Keratinocyte (primary cell): ENCODE data around the gene TMTC2. TPM values are rescaled to one million over a fixed set of nuclear protein-coding genes. Genes with fewer than 3 reads are reported as not detected.

Experiments used
- DNase-seq: peaks from one replicate; pipeline ENCODE4 v3.0.0-alpha.2; 2011; ENCODE audit warnings: low read depth, missing footprints, low spot score
- FAIRE-seq: peaks from 2 replicates; lab custom pipeline; 2011; peaks lifted over from hg19 to GRCh38; lab: Jason Lieb, UNC
- H2AFZ ChIP-seq: 2 replicates; pipeline ENCODE4 v1.6.0; 2012; ENCODE audit warnings: low read length, control low read depth, inconsistent platforms; ENCODE audit not compliant: control insufficient read depth
- H3K27ac ChIP-seq: 2 replicates; pipeline ENCODE4 v1.5.1; 2011; ENCODE audit warnings: low read length; ENCODE audit not compliant: control insufficient read depth, insufficient read depth
- H3K27me3 ChIP-seq: 3 replicates; pipeline ENCODE4 v1.6.0; 2011; ENCODE audit warnings: low read length; ENCODE audit not compliant: control insufficient read depth, insufficient read depth; ENCODE audit errors: extremely low read depth
- H3K36me3 ChIP-seq, 2 experiments: 2 replicates in 1 of 2; 3 replicates in 1 of 2; pipeline ENCODE4 v1.5.1; 2011; ENCODE audit warnings: low read length in 2 of 2, mild to moderate bottlenecking in 1 of 2; ENCODE audit not compliant: control insufficient read depth in 2 of 2, insufficient read depth in 2 of 2; ENCODE audit errors: extremely low read depth in 1 of 2
- H3K4me1 ChIP-seq: 3 replicates; pipeline ENCODE4 v1.5.1; 2011; ENCODE audit warnings: low read length; ENCODE audit not compliant: control insufficient read depth, insufficient read depth; ENCODE audit errors: extremely low read depth
- H3K4me2 ChIP-seq: 3 replicates; pipeline ENCODE4 v1.6.0; 2011; ENCODE audit warnings: low read depth, low read length; ENCODE audit not compliant: control insufficient read depth, insufficient read depth; ENCODE audit errors: extremely low read depth
- H3K4me3 ChIP-seq, 3 experiments: fragments of 200-600 bp in 1 of 3; sonication (generic) in 1 of 3; 2 replicates in 2 of 3; 3 replicates in 1 of 3; pipeline ENCODE4 v1.5.1; 2011 to 2016; ENCODE audit warnings: low read length in 3 of 3, mild to moderate bottlenecking in 3 of 3, control low read depth in 2 of 3, inconsistent platforms in 1 of 3, low read depth in 1 of 3, mixed read lengths in 1 of 3, mixed run types in 1 of 3, moderate library complexity in 1 of 3; ENCODE audit not compliant: control insufficient read depth in 2 of 3, insufficient read depth in 2 of 3; ENCODE audit errors: extremely low read depth in 1 of 3
- H3K79me2 ChIP-seq: 2 replicates; pipeline ENCODE4 v1.6.0; 2012; ENCODE audit warnings: low read length; ENCODE audit not compliant: control insufficient read depth, insufficient read depth
- H3K9ac ChIP-seq: 3 replicates; pipeline ENCODE4 v1.6.0; 2011; ENCODE audit warnings: low read length; ENCODE audit not compliant: control insufficient read depth, insufficient read depth; ENCODE audit errors: extremely low read depth
- H3K9me1 ChIP-seq: 3 replicates; pipeline ENCODE4 v1.6.0; 2011; ENCODE audit warnings: low read length; ENCODE audit not compliant: control insufficient read depth, insufficient read depth; ENCODE audit errors: extremely low read depth
- H3K9me3 ChIP-seq: 2 replicates; pipeline ENCODE4 v1.5.1; 2012; ENCODE audit warnings: low read depth, low read length; ENCODE audit not compliant: control insufficient read depth
- H4K20me1 ChIP-seq: 3 replicates; pipeline ENCODE4 v1.6.0; 2011; ENCODE audit warnings: low read length; ENCODE audit not compliant: control insufficient read depth, insufficient read depth; ENCODE audit errors: extremely low read depth
- EZH2 ChIP-seq: IDR thresholded peaks from one replicate; pipeline ENCODE4 v1.6.1; 2012; ENCODE audit warnings: inconsistent platforms, mild to moderate bottlenecking, low read length, moderate library complexity
- dilution Hi-C: fragments of 300-500 bp; cut with MboI; formaldehyde crosslinking; loops from one replicate; pipeline ENCODE4 v1.7.0; 2020; ENCODE audit warnings: low sequenced_read_pairs; ENCODE audit not compliant: extremely low pct_ligation_motif_present
- polyA plus RNA-seq, 5 experiments: library from polyadenylated mRNA; depleted of rRNA in 3 of 5; stranded (reverse) in 3 of 5; stranded (forward) in 1 of 5; unstranded in 1 of 5; fragments of >200 nt; gene quantifications; 1 replicate in 1 of 5; 2 replicates in 3 of 5; 3 replicates in 1 of 5; pipeline versions ENCODE4 v1.2.1 to v1.2.3, GENCODE V29; 2011 to 2012; ENCODE audit warnings: missing spikeins in 2 of 5, low read depth in 1 of 5, low replicate concordance in 1 of 5
- TF ChIP-seq, protein P1 (sequence below), 3 experiments: IDR thresholded peaks in 1 of 3; conservative IDR thresholded peaks in 1 of 3; optimal IDR thresholded peaks in 1 of 3; 2 replicates in 2 of 3; 3 replicates in 1 of 3; pipeline versions ENCODE3 to v1.5.1; 2011; ENCODE audit warnings: low read length in 3 of 3, mild to moderate bottlenecking in 3 of 3, moderate library complexity in 2 of 3, control low read depth in 1 of 3, inconsistent platforms in 1 of 3; ENCODE audit not compliant: insufficient read depth in 2 of 3; ENCODE audit errors: extremely low read depth in 1 of 3

TMTC2 gene
- polyA plus RNA-seq, 1 donor (not counting 4 experiments of a cell fraction or from before 2014, with no cell fraction given), result 3.8 TPM

DNA sequence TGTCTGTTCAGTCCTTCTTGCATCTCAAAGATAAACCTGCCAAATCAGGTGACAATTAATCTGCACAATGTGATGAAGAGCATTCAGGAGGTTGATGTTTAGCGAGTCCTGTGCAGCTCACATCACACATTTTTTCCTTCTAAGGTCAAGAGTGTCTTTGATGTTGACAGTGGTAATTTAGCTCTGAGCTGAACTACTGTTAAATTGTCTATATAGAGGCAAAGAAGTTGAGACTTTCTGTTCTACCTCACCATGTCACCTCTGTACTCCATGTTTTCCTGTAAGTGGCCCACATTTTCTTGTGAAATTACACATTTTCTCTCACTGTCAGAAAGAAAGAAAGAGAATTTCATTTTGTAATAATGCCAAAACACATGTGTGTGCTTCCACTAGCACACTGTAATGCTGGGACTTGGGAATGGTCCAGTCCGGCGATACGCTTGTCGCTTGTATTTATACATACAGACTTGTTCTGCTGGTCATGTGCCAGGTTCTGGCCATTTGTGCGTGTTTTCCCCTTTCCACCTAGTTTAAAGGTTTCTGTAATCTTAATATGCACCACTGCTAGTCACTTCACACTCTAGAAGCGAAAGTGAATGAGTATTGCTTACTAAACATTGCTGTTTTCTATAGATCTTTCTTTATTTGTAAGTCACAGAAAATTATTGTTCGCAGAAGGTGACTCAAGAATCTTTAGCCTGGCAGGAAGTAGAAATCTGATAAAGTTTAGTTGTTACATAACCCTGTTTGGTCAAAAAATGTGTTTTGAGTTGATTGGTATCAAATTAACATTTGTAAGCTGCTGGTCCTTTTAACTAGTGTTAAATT, 328.9 kb downstream of the TMTC2 start:
- H3K4me3 ChIP-seq, result no peak overlapping the region
- no peak overlapping the region for H3K27ac ChIP-seq
- peak overlapping the region; percentile 31 for H3K4me2 ChIP-seq
- H3K27me3 ChIP-seq, result no peaks in the 10 kb centered on the region
- peak; percentile 2 for DNase-seq
- no peaks in the 10 kb centered on the region for H3K36me3 ChIP-seq
- dilution Hi-C loops, result no loop called here
- FAIRE-seq, result no peak
- peaks cover 3% of the 10 kb centered on the region for H3K4me1 ChIP-seq
- no peaks in the 10 kb centered on the region for H4K20me1 ChIP-seq
- no peaks in the 10 kb centered on the region for H3K9me1 ChIP-seq
- H3K9ac ChIP-seq, result no peak overlapping the region
- TF ChIP-seq, protein P1, sequence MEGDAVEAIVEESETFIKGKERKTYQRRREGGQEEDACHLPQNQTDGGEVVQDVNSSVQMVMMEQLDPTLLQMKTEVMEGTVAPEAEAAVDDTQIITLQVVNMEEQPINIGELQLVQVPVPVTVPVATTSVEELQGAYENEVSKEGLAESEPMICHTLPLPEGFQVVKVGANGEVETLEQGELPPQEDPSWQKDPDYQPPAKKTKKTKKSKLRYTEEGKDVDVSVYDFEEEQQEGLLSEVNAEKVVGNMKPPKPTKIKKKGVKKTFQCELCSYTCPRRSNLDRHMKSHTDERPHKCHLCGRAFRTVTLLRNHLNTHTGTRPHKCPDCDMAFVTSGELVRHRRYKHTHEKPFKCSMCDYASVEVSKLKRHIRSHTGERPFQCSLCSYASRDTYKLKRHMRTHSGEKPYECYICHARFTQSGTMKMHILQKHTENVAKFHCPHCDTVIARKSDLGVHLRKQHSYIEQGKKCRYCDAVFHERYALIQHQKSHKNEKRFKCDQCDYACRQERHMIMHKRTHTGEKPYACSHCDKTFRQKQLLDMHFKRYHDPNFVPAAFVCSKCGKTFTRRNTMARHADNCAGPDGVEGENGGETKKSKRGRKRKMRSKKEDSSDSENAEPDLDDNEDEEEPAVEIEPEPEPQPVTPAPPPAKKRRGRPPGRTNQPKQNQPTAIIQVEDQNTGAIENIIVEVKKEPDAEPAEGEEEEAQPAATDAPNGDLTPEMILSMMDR (optimal IDR thresholded peaks at IDR 0.05 in 1 of 3, IDR thresholded peaks at IDR 0.05 in 1 of 3, conservative IDR thresholded peaks at IDR 0.05 in 1 of 3; ENCODE audit: extremely low read depth in 1 of 3, insufficient read depth in 2 of 3, low read length in 3 of 3), result no peak
- no peak for TF ChIP-seq EZH2
- H3K79me2 ChIP-seq, result no peaks in the 10 kb centered on the region
- no peaks in the 10 kb centered on the region for H3K9me3 ChIP-seq
- H2AFZ ChIP-seq, result no peak overlapping the region

DNA sequence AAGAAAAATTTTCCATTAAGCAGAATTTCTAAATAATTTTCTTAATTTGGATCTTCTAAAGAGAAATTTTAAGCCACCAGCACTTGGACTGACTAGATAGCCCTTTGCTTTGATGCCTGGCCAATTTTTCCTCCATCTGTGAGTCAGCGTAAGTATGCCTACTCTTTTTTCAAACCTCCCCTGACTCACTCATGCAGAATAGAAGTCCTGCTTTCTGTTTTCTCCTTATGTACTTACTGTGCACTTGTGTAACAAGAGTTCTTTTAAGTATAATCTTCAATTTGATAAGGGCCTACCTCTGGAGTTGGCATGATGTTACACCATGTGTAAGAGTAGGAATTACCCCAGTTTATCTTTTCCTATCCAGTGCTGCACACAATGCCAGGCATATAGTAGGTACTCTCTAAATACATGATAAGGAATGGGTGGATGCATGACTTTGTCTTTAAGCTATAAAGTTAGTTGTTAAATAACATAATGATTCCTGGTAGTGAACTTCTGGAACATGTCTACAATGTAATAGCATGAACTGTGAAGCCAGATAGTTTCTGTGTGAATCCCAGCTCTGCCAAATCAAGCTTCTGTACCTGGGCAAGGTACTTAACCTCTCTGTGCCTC, 329.6 kb downstream of the TMTC2 start:
- no peak overlapping the region for H3K9ac ChIP-seq
- FAIRE-seq, result no peak
- TF ChIP-seq, protein P1 (optimal IDR thresholded peaks at IDR 0.05 in 1 of 3, IDR thresholded peaks at IDR 0.05 in 1 of 3, conservative IDR thresholded peaks at IDR 0.05 in 1 of 3; ENCODE audit: extremely low read depth in 1 of 3, insufficient read depth in 2 of 3, low read length in 3 of 3), result no peak
- no peak for TF ChIP-seq EZH2

More for the DNA sequence above, 329.6 kb downstream of the TMTC2 start:
- dilution Hi-C loops, result no loop called here
- no peaks in the 10 kb centered on the region for H3K79me2 ChIP-seq
- peak overlapping the region; percentile 31 for H3K4me2 ChIP-seq
- H3K4me3 ChIP-seq, result no peak overlapping the region
- H3K9me3 ChIP-seq, result no peaks in the 10 kb centered on the region
- H3K4me1 ChIP-seq, result peaks cover 3% of the 10 kb centered on the region
- peak; percentile 25 for DNase-seq
- no peak overlapping the region for H3K27ac ChIP-seq
- no peaks in the 10 kb centered on the region for H4K20me1 ChIP-seq
- no peaks in the 10 kb centered on the region for H3K9me1 ChIP-seq
- H3K27me3 ChIP-seq, result no peaks in the 10 kb centered on the region
- H2AFZ ChIP-seq, result no peak overlapping the region
- no peaks in the 10 kb centered on the region for H3K36me3 ChIP-seq
